OCI-LY7 (cell line): ENCODE results near the gene RSPH1.

Experiments
- CTCF ChIP-seq: fragments of 200-600 bp; sonication (generic); conservative IDR thresholded peaks from 2 replicates; pipeline ENCODE4 v1.5.1; 2014; ENCODE audit warnings: mild to moderate bottlenecking, antibody characterized with exemption, low read length, moderate library complexity, mixed read lengths
- EZH2phosphoT487 ChIP-seq: fragments of 200-600 bp; sonication (generic); IDR thresholded peaks from 2 replicates; pipeline ENCODE4 v1.6.1; 2018; ENCODE audit warnings: low read depth, borderline replicate concordance, mild to moderate bottlenecking, mixed run types, antibody characterized with exemption, low read length, moderate library complexity, mixed read lengths

- TF ChIP-seq CTCF (no peak), EZH2phosphoT487 (no peak)
Measured at GRCh38 chr21:42522771-42523170, 26.7 kb upstream of the RSPH1 start.
